GM18868 (cell line): ENCODE results near the gene SLC18A3.

Experiments used
- ATAC-seq: cut with Tn5 transposase; IDR thresholded peaks from one replicate; pipeline ENCODE4 v1.9.1; 2021; ENCODE audit warnings: mild to moderate bottlenecking, moderate library complexity; ENCODE audit not compliant: unreplicated experiment

Gene SLC18A3

DNA sequence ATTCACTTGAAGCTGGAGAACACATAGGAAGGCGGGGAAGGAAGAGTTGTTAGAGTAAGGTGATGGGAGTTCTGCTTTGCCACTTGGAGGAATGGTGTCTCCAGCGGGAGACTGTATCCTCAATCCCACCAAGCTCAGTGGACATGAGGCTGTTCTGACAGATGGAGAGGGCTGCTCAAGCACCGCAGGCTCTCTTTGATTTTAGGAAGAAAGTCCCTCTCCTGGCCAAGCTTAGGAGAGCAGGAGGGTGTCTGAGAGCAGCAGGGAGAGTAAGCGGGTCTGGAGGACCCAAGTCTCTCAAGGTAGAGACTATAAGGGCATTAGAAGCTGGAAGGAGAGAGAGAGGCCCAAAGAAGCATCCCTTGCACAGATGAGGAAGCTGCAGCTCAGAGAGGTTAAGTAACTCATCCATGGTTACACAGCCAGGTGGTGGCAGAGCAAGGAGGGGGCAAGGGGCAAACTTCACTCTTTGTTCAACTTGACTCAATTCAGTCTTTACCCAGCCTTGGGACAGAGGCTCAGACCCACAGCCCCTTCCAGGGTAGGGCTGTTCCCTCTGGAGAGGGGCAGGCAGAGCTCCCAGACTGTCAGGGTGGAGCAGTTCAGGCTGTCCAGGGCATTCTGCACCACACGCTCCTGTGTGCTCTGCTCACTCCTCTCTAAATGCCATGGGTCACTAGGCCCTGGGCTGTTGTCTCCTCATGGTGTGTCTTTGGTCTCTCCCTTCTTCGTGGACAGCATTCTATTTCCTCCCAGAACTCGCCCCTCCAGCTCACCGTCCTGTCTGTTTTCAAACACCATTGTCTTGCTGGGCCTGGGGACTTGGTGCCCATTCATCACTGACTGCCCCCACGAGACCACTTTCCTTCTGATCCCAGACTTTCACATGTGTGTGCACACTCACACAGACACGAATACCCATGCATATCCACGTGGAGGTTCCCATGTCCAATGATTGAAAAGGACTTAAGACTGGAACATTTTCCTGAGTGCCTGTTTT, 12.6 kb downstream of the SLC18A3 start:
- ATAC-seq, result no peak

GRCh38 chr10:49624629-49625028, 14.5 kb downstream of the SLC18A3 start:
- no peak for ATAC-seq

DNA sequence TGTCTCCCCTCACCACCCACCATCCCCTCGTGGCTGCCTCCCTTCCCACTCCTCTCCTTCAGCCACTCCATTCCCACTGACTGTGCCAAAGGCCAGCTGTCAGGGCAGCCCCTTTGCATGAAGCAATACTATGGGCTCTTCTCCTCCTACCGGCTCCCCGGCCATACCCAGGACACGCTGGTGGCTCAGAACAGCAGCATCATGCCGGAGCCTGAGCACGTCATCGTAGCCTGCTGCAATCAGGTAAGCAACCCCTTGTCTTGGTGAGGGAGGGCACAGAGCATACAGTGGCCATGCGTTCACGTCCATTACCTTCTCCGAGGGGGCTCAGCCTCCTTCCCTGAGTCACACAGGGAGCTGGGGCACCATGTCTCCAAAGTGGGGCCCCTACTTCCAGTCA, 15.3 kb downstream of the SLC18A3 start:
- no peak for ATAC-seq

DNA sequence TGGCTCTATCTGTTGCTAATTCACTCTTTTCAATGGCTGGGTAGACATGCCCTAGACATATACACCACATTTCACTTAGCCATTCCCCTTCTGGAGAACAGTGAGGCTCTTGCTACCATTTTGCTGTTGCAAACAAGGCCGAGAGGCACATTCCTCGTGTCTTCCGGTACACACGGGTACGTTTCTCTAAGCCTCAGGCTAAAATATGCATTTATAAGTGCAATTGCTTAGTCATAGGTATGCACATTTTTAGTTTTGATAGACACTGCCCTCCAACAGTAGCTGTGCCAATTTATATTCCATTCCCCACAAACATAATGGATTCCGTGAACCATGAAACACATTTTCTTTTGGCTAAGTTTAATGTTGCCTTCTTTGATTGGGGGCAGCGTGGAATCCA, 16.9 kb downstream of the SLC18A3 start:
- no peak for ATAC-seq

- no peak for ATAC-seq
Observed at GRCh38 chr10:49627644-49628247, 17.6 kb downstream of the SLC18A3 start.

GRCh38 chr10:49628599-49628998, 18.5 kb downstream of the SLC18A3 start:
- ATAC-seq, result no peak

DNA sequence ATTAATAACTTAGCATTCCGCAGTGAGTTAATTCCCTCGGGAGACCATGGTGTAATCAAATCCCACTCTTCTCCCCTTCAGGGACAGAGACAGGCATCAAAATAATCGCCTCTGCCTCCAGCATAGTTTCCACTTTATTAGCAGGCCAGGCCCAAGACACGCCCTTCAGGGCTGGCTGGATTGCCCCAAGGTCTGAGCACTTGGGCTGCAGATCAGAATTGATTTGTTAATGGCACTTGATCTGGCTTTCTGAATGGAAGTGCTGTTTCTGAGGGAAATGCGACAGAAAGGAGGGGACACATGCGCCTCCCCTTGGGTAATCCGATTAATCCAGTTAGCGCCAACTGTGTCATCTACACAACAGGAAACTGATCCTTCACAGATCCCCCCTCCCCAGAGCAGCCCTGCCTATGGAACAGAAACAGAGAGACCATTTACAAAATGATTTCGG, 19.3 kb downstream of the SLC18A3 start:
- ATAC-seq, result no peak

GRCh38 chr10:49631975-49632374, 21.9 kb downstream of the SLC18A3 start:
- no peak for ATAC-seq

DNA sequence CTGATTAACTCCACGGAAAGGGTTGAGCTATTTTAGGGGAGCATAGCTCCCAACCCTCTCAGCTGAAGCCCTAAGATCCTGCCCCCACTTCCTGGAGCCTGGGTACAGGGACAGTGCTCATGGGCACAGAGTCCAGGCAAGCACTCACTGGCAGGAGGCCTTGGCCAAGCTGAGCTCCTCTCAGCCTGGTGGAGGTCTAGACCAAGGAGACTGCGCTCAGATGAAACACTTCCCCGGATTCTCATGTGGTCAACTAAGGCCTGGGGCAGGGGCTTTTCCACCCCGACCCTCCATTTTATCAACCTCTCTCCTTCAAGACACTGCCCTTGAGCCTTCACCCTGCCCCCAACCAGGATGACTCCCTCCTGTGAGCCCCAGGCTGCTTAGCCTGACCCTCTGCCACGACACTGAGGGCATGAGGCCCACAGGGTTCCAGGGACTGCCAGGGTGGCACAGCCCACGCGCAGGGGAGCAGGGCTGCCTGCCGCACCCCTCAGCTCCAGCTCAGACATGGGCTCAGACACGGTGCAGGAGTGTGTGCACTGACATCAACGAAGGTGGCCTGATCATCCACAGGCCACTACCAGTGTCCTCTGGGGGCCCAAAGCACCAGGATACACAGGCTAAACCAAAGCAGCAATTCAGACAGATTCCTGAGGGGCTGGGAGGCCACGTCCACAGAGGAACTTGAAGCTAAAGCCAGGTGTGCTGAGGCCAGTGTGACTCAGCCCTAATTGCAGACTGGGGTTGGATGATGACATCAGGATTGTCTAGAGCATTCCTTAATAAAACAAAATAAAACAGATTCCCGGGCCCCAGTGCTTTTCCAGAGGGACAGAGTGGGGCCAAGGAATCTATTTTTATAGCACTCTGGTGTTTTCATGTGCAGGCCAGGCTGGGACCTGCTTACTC, 22.6 kb downstream of the SLC18A3 start:
- no peak for ATAC-seq

DNA sequence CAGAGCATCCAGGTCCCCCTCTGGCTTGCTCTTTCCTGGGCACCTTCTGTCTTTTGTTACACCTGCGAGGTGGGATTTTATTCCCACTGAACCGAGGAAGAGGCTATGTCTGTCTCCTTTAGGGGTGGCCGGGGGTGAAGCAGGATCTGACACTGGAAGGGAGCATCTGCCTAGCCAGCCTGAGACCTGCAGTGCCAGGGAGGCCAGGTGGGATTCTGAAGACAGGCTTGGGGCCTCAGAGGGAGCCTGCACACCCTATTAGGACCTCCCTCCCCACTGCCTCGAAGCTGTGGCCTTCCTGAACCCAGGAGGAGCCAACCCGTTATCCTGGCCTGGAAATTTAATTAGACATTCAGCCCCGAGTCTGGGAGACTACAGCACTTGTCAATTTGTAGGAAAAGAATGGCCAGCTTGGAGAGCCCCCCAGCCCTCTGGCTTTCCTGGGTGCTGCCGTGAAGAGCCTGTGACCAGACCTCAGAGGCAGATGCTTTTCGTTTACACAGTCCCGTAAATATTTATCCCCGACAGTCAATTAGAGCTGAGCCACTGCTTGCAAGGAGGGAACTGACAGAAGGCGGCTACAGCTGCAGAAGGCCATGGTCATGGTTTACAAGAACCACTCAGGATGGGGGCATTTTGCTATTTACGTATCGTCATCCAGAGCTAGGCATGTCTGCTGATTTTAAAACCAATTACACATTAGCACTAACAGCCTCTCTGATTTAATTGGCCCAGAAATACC, 23.4 kb downstream of the SLC18A3 start:
- ATAC-seq, result no peak

DNA sequence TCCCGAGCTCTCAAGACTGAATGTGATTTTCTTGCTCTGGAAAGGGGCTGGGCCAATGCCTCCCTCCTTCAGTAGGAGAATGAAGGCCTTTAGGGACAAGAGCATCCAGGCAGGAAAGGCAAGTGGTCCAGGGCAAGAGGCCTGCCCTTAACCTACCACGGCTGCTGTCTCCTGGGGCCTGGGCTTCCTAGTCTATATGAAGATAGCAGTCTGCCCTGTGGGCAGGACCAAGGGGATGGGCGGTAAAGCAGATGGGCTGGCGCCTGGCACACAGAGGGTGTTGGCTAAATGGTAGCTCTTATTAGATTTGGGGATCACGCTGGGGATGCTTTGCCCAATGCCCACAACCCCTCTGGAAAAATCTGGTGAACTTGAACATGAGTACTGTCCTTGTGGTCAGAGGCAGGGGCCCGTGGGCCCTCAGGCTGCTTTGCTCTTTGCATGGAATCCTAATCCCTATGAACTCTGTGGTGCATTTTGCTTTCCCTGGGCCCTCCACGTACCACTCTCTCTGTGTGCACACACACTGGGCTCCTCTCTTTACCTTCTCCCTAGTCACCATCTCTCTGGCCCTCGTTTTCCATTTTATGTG, 24.1 kb downstream of the SLC18A3 start:
- no peak for ATAC-seq

- no peak for ATAC-seq
Observed at GRCh38 chr10:49642311-49642710, 32.2 kb downstream of the SLC18A3 start.

GRCh38 chr10:49643241-49644034, 33.3 kb downstream of the SLC18A3 start:
- no peak for ATAC-seq

DNA sequence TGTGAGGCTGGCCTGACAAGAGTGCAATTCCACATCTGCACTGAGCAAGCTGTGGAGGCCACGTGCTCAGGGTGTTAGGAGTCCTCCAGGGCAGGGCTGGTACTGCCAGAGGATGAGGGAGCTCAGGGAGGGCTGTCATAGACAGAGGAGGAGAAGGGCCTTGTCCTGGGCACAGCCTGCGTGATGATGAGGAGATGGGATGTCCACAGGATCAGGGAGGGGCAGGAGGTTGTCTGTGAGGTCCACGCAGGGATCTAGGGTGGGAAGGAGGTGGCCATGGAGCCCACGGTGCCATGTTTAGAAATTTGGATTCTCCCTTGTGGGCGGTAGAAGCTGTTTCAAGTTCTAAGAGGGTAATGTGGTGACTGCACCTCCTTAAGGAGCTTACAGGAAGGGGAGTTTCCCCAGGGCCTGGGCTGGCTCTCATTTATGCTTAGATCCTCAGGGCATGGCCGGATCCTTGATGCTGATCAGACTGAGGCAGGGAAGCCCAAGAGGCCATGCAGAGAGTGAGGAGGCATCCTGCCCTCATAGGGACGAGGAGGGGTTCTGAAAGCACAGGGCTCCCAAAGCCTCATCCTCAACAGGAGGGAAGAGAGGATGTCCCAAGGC, 34.0 kb downstream of the SLC18A3 start:
- ATAC-seq, result no peak

DNA sequence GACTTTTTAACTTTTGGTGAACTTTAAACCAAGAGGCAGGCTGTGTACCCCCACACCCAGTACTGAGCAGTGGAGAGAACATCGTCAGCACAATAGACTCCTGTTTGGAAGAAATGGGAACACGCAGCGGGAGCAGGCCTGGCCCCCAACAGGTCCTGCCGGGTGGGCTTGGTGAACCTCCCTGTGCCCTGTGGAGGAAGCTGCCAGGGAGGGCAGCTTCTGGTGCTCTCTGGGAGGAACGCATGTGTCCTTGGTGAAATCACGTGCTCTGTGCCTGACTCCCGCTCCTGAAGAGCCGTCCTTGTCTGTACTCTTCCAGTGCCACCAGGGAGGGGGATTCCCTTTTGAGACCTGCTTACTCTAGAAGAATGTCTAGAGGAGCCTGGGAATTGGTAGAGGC, 35.3 kb downstream of the SLC18A3 start:
- ATAC-seq, result no peak

DNA sequence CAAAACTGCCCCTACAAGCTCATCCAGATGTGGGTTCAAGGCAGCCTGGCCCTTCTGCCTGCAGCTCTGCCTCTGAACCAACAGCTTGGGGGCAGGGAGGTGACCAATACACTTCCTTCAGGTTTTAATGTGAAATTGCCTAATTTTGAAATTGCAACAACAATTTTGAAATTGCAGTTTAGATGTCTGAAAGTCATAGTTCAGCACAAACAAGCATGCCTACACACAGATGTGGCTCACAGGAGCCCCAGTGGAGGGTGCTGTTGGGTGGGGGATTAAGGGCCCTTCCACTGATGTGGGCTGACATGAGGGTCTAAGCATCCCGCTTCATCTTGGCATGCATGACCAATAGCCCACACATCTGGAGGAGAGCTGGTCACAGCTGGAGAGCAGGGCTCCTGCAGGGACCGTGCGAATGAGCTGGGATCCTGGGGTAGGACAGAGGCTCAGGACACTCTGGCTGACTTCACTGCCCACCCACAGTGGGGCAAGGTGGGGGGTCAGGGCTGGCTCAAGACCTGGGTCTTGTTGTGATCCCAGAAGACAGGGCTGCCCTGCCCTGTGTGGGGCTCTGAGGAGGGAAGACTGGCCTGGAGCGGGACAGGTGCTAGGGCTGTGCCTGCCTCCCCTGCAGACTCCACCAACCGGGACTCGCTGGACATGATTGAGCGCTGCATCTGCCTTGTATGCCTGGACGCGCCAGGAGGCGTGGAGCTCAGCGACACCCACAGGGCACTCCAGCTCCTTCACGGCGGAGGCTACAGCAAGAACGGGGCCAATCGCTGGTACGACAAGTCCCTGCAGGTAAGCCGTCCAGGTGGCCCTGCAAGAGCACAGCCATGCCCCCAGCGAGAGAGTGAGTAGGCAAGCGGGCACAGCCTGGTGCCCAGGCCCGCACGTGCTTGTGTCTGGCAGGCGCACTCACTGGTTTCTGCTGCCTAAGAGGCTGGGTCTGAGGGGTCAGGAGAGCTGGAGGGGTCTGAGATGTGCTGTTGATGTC, 36.1 kb downstream of the SLC18A3 start:
- ATAC-seq, result no peak

GRCh38 chr10:49647554-49647953, 37.4 kb downstream of the SLC18A3 start:
- ATAC-seq, result no peak
